Astrocyte (in vitro differentiated cells and primary cell): ENCODE data around the gene ACSF3. TPM values are rescaled to one million over a fixed set of nuclear protein-coding genes. Genes with fewer than 3 reads are reported as not detected.

ENCODE experiments used
- DNase-seq: peaks from one replicate; pipeline ENCODE4 v3.0.0-alpha.2; 2010; ENCODE audit warnings: low read depth
- FAIRE-seq: peaks from 2 replicates; lab custom pipeline; 2011; peaks lifted over from hg19 to GRCh38; lab: Jason Lieb, UNC
- H2AFZ ChIP-seq: 2 replicates; pipeline ENCODE4 v1.6.0; 2012; ENCODE audit warnings: low read depth, low read length, inconsistent platforms
- H3K27ac ChIP-seq: 2 replicates; pipeline ENCODE4 v1.5.1; 2011; ENCODE audit warnings: low read depth, low read length, inconsistent platforms
- H3K27me3 ChIP-seq: 2 replicates; pipeline ENCODE4 v1.6.0; 2011; ENCODE audit warnings: low read length, inconsistent platforms; ENCODE audit not compliant: insufficient read depth
- H3K36me3 ChIP-seq: 2 replicates; pipeline ENCODE4 v1.5.1; 2011; ENCODE audit warnings: low read length, inconsistent platforms; ENCODE audit not compliant: insufficient read depth
- H3K4me1 ChIP-seq: 2 replicates; pipeline ENCODE4 v1.5.1; 2011; ENCODE audit warnings: low read length, inconsistent platforms; ENCODE audit not compliant: insufficient read depth
- H3K4me2 ChIP-seq: 2 replicates; pipeline ENCODE4 v1.6.0; 2012; ENCODE audit warnings: low read length, inconsistent platforms
- H3K4me3 ChIP-seq: 2 replicates; pipeline ENCODE4 v1.5.1; 2011; ENCODE audit warnings: low read depth, mild to moderate bottlenecking, low read length, inconsistent platforms; ENCODE audit not compliant: insufficient read depth
- H3K79me2 ChIP-seq: 2 replicates; pipeline ENCODE4 v1.6.0; 2012; ENCODE audit warnings: mild to moderate bottlenecking, low read length, inconsistent platforms; ENCODE audit not compliant: insufficient read depth
- H3K9ac ChIP-seq: 2 replicates; pipeline ENCODE4 v1.6.0; 2012; ENCODE audit warnings: mild to moderate bottlenecking, low read length, inconsistent platforms
- H3K9me3 ChIP-seq: 2 replicates; pipeline ENCODE4 v1.5.1; 2012; ENCODE audit warnings: low read depth, mild to moderate bottlenecking, low read length, inconsistent platforms; ENCODE audit not compliant: insufficient read depth
- H4K20me1 ChIP-seq: 2 replicates; pipeline ENCODE4 v1.6.0; 2012; ENCODE audit warnings: low read length, inconsistent platforms; ENCODE audit not compliant: insufficient read depth
- H3K27ac Mint-ChIP-seq: one replicate; pipeline ENCODE4 v1.8.0; 2021; ENCODE audit warnings: mild to moderate bottlenecking, mixed read lengths; ENCODE audit not compliant: unreplicated experiment
- H3K27me3 Mint-ChIP-seq: one replicate; pipeline ENCODE4 v1.8.0; 2021; ENCODE audit warnings: low read depth, mixed read lengths; ENCODE audit not compliant: unreplicated experiment
- H3K36me3 Mint-ChIP-seq: one replicate; pipeline ENCODE4 v1.8.0; 2021; ENCODE audit warnings: low read depth, mixed read lengths; ENCODE audit not compliant: unreplicated experiment
- H3K4me1 Mint-ChIP-seq: one replicate; pipeline ENCODE4 v1.8.0; 2021; ENCODE audit warnings: low read depth, mixed read lengths; ENCODE audit not compliant: unreplicated experiment
- H3K4me3 Mint-ChIP-seq: one replicate; pipeline ENCODE4 v1.8.0; 2021; ENCODE audit warnings: mild to moderate bottlenecking, moderate library complexity, mixed read lengths; ENCODE audit not compliant: unreplicated experiment
- H3K9me3 Mint-ChIP-seq: one replicate; pipeline ENCODE4 v1.8.0; 2021; ENCODE audit warnings: mild to moderate bottlenecking, mixed read lengths; ENCODE audit not compliant: unreplicated experiment
- CTCF ChIP-seq: IDR thresholded peaks from 2 replicates; pipeline ENCODE4 v1.5.1; 2011; ENCODE audit warnings: low read depth, mild to moderate bottlenecking, inconsistent platforms, low read length, moderate library complexity; ENCODE audit not compliant: insufficient read depth
- EZH2 ChIP-seq: IDR thresholded peaks from 2 replicates; pipeline ENCODE4 v1.6.1; 2012; ENCODE audit warnings: mild to moderate bottlenecking, low read length, inconsistent platforms; ENCODE audit not compliant: insufficient read depth
- total RNA-seq: library from RNA; stranded (reverse); gene quantifications from 2 replicates; pipeline ENCODE4 v1.2.1, GENCODE V29; 2021

ACSF3 gene
- total RNA-seq, 1 donor from 2014 or later: 17.0 TPM

- Mint-ChIP-seq H3K9me3 (peaks cover 9% of the 10 kb centered on the region), H3K36me3 (no peaks in the 10 kb centered on the region), H3K27ac (no peak overlapping the region), H3K27me3 (peaks cover 30% of the 10 kb centered on the region), H3K4me1 (no peaks in the 10 kb centered on the region), H3K4me3 (no peak overlapping the region)
- Histone ChIP-seq H3K79me2 (no peaks in the 10 kb centered on the region), H3K36me3 (no peaks in the 10 kb centered on the region), H3K4me1 (no peaks in the 10 kb centered on the region), H3K9me3 (peaks cover 4% of the 10 kb centered on the region), H3K27me3 (peaks cover 22% of the 10 kb centered on the region), H3K4me3 (no peak overlapping the region), H3K27ac (no peak overlapping the region), H3K4me2 (no peak overlapping the region), H3K9ac (no peak overlapping the region), H4K20me1 (no peaks in the 10 kb centered on the region), H2AFZ (no peak overlapping the region)
- TF ChIP-seq CTCF: no peak
- TF ChIP-seq EZH2: no peak
- no peak for FAIRE-seq
- DNase-seq: no peak
These were observed 105.0 kb downstream of the ACSF3 start for GRCh38 chr16:89198417-89199240.

GRCh38 chr16:89199241-89200123 is 105.8 kb downstream of the ACSF3 start:
- no peak overlapping the region for H3K9ac ChIP-seq
- peaks cover 4% of the 10 kb centered on the region for H3K9me3 ChIP-seq
- Mint-ChIP-seq H3K36me3 (no peaks in the 10 kb centered on the region), H3K27me3 (peaks cover 37% of the 10 kb centered on the region), H3K4me3 (no peak overlapping the region), H3K27ac (no peak overlapping the region), H3K4me1 (no peaks in the 10 kb centered on the region), H3K9me3 (peaks cover 9% of the 10 kb centered on the region)
- no peak for DNase-seq
- H4K20me1 ChIP-seq: no peaks in the 10 kb centered on the region
- FAIRE-seq: no peak
- H3K79me2 ChIP-seq: no peaks in the 10 kb centered on the region
- TF ChIP-seq EZH2 (no peak), CTCF (no peak)
- no peak overlapping the region for H3K4me2 ChIP-seq
- H3K4me1 ChIP-seq: no peaks in the 10 kb centered on the region
- no peak overlapping the region for H3K4me3 ChIP-seq
- no peak overlapping the region for H2AFZ ChIP-seq
- no peak overlapping the region for H3K27ac ChIP-seq
- H3K27me3 ChIP-seq: peaks cover 29% of the 10 kb centered on the region
- no peaks in the 10 kb centered on the region for H3K36me3 ChIP-seq
